ENCODE results near the gene NECTIN4.
A peak's percentile ranks its signal among the peaks of the same experiment; 100 is the strongest.

Gene NECTIN4

DNA sequence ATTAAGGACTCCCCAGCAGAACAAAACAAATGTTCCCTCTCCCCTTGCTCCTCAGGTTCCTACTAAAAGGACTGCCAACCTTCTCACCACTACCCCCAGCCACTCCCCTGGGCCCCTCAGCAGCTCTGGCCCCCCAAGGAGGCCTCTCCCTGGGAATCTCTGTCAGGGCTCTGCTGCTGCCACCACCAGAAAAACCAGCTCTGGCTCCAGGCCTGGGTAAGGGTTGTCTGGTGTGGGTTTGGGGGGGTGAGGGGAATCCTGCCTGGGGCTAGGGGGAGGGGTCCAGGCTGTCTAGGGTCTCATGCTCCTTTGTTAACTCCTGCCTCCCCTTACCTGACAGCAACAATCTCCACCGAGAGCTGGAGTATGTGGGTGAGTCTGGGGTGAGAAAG lies 4.8 kb downstream of the NECTIN4 start:
- no peak overlapping the region for H3K4me3 ChIP-seq (ENCODE audit: low read depth, low read length)
- DNase-seq (ENCODE audit: low read depth), result no peak

DNA sequence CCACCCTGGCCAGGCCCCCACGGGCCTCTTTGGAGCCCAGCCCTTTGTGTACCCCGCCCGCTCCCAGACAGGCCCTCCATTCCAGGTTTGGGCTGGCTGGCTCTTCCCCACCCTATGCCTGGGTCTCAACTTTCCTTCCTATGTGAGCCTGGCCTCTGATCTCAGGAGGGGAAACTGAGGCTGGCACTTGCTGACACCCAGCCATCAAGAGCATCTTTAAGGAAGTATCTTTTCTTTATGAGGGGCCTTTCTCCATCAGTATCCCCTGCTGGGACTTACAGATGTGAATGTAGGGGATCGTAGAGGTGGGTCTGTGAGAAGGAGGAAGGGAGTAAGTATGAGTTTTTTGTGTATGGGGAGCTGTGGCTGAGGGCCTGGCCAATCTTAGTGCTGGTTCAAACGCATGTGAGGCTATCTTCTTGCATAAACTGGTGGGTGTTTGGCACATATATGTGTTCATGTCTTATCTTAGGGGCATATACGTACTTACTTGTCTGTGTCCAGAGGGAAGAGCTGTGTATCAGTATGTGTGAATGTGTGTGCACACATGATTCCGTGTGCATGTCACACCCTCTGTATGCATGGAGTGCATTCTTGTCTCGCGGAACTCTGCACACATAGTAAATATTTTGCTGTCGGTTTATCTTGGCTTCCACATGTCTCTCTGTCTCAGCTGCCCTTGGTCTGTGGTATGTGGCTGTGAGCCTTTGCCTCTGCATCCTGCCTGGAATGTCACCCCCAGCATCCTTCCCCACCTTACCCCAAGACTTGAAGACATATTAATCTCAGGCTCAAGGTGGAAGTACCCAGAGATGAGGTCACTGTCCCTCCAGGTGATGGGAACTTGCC lies 5.4 kb downstream of the NECTIN4 start:
- no peak for DNase-seq (ENCODE audit: low read depth)
- no peak overlapping the region for H3K4me3 ChIP-seq (ENCODE audit: low read depth, low read length)

DNA sequence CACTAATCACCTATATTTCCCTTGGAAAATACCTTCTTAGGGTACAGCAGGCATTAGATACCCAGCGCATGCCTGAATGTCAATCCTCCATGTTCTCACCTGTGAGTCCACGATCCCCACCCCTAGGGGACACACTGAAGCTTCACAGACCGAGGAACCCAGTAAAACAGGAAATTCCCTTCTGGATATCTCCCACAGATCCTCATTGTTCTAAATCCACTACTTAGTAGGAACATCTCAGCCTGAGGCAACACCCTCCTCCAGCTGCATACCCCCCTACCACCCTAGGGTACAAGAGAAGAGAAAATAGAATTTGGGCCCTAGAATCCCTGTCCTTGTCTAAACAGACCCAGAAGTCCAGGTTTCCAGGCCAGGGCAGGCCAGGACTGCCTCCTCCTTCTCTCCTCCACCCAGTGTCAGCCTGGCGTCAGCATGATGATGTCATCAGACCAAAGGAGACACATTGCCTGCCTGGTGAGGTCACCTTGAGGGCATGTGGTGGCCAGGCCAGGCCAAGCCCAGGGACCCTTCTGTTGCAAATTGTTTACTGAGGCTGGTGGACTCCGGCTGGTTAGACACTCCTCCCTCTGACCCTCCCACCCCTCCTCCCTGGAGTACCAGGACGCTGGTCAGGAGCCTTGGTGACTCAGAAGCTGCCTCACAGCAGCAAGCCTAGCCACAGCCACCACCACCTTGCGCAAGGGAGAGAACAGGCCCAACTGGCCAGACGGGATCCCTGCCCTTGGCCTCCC lies 6.2 kb downstream of the NECTIN4 start:
- DNase-seq (ENCODE audit: low read depth), result peak; percentile 61
- H3K4me3 ChIP-seq (ENCODE audit: low read depth, low read length), result no peak overlapping the region

DNA sequence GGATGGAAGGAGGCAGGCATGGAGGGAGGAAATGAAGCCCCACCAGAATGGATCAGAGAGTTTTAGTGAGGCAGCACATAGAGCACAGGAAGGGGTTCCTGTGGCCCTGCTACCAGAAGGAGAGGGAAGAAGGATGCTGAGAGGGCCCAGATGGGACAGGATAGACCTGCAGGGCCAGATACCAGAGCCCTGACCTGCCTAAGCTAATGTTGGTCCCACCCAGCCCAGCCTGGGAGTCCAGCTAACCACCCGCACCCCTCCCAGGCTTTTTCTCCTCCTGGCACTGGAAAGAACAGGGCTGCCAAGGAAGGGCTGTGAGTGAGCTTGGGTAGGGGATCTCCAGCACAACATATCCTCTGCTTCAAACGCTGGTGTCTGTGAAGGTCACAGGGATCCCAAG lies 6.9 kb downstream of the NECTIN4 start:
- H3K4me3 ChIP-seq (ENCODE audit: low read depth, low read length), result no peak overlapping the region
- DNase-seq (ENCODE audit: low read depth), result no peak

DNA sequence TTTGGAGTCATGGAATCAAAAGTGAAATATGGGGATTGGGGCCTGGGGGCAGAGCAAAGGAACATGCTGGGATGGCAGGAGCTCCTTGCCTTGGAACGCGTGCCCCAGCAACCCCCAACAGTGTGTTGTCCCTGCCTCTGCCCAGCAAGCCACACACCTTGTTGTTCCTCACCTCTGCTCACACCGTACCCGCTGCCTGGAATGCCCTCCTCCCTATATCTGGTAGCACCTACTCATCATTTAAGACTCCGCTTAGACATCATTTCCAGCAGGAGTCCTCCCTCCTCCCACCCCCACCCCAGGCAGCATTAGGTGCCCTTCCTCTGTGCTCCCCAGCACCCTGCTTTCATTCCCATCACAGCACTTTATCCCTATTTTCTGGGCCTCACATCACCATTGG lies 7.8 kb downstream of the NECTIN4 start:
- no peak for DNase-seq (ENCODE audit: low read depth)
- no peak overlapping the region for H3K4me3 ChIP-seq (ENCODE audit: low read depth, low read length)

DNA sequence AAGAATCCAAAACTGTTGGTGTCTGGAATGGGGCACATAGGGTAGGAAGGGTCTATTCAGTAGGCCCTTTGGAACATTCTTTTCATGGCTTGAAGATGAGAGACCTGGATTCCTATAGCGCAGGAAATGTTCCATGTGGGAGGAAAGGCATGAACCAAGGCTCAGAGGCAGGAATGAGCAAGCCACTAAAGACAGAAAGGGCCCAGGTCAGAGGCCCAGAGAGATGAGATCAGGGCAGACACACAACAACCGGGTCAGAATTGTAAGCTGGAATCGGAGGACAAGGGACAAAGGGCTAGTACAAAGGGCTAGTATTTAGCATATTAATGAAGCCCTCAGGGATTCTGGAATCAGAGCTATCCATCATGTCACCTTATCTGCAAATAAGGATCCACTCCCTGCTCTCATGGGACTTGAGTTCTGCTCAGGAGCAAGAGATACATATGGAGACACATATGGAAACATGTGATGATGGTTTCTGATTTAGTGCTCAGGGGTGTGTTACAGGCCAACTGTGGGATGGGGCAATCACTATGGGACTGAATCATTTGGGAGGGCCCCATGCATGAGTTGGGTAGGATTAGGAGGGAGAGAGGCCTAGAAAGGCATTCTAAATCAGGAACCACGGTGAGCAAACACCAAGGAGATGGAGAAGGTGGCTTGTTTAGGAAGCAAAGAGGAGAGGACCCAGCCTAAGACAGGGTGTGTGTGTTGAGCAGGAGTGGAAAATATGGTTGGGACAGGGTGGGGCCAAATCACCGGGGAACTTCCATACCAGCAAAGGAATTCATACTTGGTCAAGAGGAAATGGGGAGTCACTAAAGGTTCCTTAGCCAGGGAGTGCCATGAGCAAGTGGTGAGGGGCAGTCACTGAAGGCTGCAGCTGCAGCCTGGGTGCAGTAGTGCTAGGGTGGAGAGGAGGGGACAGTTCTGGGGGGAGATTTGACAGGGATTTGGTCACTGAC lies 8.6 kb downstream of the NECTIN4 start:
- no peak for DNase-seq (ENCODE audit: low read depth)
- H3K4me3 ChIP-seq (ENCODE audit: low read depth, low read length), result no peak overlapping the region

DNA sequence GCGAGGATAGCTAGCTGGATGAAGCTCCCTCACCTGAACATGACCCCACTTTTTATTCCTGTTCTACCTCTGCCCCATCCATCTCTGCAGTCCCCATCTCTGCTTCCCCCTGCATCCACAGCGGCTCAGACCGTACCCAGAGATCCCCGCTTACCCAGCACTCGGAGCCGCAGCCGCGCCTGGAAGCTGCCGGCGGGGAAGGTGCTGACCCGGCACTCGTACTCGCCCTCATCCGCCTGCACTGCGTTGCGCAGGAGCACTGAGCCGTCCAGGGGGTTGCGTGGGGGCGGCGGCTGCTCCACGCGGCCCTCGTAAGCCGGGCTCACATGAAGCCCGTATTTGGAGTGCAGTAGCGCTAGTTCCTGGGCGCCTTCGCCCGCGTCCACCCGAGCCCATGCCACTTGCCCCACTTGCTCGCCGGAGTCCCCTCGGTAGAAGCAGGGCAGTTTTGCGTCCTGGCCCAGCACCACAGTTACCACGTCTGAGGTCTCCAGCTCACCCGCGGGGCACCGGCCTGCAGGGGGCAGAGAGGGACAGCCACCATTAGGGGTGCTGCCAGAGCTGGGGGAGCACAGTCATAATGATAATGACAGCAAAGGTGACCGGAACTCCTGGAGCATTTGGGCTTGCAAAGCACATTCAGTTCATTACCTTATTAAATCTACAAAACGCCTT lies 9.8 kb downstream of the NECTIN4 start:
- DNase-seq (ENCODE audit: low read depth), result no peak
- no peak overlapping the region for H3K4me3 ChIP-seq (ENCODE audit: low read depth, low read length)

DNA sequence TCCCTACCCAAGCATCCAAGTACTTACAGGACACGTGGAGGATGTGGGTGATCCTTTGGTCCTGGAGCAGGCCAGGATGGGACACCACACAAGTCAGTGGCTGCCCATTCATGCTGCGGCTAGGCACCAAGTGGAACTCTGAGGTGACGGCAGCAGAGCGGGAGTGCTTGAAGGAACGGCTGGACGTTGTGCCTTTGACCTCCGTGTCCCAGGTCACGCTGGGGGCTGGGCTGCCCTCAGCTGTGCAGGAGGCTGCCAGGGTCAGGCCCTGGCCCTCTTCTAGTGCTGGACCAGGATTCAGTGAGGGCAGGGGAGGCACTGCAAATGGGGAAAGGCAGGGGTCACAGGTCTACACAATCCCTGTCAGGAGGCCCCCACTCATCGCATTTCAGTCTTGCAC lies 11.9 kb downstream of the NECTIN4 start:
- H3K4me3 ChIP-seq (ENCODE audit: low read depth, low read length), result no peak overlapping the region
- no peak for DNase-seq (ENCODE audit: low read depth)

DNA sequence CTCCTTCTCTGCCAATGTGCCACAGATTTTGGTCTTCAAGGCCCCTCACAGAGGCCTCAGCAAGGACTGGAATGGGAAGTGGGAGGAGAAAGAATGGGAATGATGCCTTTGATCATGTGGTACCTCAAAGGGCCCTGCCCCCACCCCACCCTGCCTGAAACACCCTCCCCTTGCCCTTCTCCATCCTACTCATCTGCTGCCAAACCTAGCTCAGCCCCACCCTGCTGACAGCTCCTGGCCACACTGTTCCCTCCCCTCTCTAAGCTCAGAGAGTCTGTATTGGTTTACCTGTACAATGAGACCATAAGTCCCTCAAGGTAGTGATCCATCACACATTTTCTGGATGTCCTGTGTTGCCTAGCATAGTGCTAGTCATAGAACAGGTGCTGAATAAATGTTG lies 12.9 kb downstream of the NECTIN4 start:
- no peak overlapping the region for H3K4me3 ChIP-seq (ENCODE audit: low read depth, low read length)
- no peak for DNase-seq (ENCODE audit: low read depth)

DNA sequence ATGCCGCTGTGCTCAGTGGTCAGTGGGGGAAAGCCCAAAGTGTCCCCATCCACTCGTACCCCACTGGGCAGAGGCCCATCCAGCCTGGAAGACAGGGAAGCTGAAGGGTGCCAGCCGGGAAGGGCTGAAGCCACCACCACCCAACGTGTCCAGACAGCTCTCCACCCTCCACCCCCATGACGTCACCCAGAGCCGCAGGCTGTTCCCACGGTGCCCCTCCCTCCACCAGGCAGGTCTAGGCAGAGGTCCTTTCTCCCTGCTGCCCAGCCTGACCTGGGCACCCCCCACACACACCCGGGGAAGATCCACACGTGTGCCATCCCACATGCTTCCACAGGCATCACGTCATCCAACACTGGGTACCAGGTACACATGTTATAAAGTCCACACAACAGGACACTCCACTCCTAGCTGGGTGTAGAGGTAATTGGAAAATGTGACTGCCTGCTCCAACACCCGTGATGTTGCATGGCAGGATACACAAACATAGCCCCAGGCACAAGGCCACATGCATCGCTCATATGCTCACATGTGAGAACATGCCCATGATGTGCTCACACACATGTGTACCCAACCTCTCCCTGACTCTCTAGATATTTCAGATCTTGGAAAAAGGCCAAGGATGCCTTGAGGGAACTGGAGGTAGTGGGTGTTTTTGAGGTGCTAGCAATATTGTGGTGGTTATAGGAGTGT lies 14.5 kb downstream of the NECTIN4 start:
- no peak overlapping the region for H3K4me3 ChIP-seq (ENCODE audit: low read depth, low read length)
- DNase-seq (ENCODE audit: low read depth), result no peak

DNA sequence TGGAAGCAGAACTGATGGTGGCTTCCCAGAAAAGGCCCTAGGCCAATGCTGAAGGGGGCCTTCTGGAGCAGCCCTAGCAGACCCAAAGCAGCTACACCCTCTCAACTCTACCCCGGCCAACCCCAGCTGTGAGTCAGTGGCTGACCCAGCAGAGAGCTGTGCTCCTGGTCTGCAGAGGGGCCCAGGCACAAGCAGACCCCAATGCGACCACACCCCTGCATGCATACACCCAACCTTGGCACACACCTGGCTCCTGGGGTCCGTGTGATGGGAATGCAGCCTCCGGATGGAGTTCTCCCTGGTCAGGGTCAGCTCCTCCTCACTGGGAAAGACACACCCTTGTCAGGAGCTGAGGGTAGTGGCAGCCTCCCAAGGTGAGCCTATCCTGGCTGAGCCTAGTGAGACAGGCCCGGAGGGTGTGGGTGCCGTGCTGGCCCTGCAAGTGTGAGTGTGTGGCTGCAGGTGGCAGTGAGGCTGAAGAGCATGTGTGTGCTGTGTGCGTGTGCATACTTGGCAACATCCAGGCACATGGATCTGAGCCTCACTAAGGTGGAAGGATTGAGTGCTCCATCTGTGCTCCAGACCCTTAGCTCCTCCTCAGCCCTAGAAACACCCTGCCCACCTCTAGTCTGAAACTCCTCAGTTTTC lies 15.8 kb downstream of the NECTIN4 start:
- no peak for DNase-seq (ENCODE audit: low read depth)
- H3K4me3 ChIP-seq (ENCODE audit: low read depth, low read length), result no peak overlapping the region

DNA sequence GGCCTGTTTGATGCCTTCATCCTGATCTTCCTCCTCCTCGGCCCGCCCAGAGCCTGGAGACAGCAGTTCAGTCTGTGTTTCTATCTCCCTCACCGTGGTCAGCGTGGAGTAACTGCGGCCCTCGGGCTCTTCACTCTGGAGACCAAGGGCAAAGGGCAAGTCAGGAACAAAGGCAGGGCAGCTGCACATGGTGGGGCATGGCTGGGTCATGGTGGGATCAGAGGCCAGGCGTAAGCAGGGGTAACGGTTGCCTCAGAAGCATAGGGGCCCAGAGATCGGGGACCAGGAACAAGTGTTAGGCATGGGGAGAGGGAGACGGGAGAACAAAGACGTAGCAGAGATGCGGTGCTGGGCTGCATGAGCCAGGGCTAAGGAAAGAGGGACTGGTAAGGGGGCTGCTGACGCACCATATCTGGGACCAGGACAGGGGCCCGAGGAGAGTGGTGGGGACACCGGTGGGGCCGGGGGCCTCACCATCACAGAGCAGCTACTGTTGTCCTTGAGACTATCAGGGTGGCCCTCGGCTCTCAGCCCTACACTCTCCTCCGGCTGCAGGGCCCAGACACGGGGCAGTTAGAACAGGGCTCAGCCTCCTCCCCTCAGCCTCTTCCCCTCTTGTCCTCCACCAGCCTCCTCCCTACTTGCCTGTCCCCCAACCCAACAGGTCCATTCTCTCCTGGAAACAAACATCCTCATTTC lies 16.5 kb downstream of the NECTIN4 start:
- H3K4me3 ChIP-seq (ENCODE audit: low read depth, low read length), result no peak overlapping the region
- DNase-seq (ENCODE audit: low read depth), result no peak

DNA sequence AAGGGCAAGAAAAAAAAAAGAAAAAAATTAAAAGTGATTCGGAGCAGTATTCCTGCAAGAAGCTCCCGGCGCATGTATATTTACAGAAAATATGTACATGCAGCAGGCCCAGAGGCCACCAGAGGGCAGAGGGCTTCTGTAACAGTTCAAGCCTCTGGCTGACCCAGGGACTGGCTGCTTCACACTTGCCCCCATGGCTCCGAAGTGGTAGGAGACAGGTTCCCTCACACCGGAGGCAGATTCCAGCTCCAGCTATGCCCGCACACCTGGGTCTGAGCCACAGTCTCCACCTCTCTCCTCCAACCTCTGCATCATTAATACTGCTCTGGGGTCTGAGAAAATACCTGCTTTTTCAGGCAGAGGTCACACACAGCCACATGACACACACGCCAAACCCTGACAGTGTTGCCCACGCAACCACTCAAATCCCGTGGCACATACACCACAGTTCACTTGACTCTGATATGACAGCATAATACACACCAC lies 17.4 kb downstream of the NECTIN4 start:
- no peak overlapping the region for H3K4me3 ChIP-seq (ENCODE audit: low read depth, low read length)
- no peak for DNase-seq (ENCODE audit: low read depth)

DNA sequence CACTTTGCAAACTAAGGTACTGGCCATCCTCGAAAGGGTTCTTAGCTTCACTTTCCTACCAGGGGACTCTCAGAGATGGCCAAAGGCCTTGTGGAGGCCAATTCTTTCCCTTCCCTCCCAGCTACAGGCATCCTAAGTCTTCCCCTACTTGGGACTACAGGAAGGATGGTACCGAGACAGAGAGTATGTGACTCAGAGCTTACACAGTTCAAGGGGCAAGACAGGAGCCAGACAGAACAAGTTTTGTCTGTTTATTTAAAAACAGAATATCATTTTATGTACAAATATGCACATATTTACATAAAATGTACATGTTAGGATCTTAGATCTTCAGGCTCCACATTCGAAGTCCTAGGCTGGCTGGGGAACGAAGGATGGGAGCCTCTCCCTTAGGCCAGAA lies 18.6 kb downstream of the NECTIN4 start:
- no peak for DNase-seq (ENCODE audit: low read depth)
- no peak overlapping the region for H3K4me3 ChIP-seq (ENCODE audit: low read depth, low read length)

DNA sequence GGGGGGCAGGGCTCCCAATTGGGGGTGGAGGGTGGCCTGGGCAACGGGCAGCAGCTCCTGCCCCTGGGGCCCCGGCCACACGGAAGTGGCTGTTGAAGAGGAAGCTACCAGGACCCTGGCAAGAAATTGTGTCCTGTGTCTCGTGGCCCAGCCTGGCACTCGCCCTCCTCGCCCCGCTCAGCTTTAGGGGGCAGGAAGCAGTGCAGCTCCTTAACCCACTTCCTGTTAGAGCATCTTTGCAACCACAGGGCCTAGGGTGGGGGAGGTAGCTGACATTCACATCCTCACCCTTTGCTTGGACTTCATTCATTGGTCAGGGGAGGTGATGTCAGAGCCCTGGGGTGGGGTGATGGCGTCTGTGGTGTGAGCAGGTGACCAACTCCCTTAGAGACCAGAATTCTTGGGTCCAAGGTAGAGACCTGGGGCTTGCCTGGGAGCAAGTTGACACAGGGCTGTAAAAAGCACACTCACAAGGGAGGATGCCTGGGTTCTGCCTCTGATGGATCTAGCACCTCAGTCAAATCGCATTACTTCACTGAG lies 19.6 kb downstream of the NECTIN4 start, which contains the start of gene ARHGAP30:
ARHGAP30 (minus strand) TSS at position 161 of the 540 bp plus-strand sequence. CDS start 267 bp downstream, outside the sequence.
- H3K4me3 ChIP-seq (ENCODE audit: low read depth, low read length), result no peak within 1 kb of the TSS
- DNase-seq (ENCODE audit: low read depth), result no peak

DNA sequence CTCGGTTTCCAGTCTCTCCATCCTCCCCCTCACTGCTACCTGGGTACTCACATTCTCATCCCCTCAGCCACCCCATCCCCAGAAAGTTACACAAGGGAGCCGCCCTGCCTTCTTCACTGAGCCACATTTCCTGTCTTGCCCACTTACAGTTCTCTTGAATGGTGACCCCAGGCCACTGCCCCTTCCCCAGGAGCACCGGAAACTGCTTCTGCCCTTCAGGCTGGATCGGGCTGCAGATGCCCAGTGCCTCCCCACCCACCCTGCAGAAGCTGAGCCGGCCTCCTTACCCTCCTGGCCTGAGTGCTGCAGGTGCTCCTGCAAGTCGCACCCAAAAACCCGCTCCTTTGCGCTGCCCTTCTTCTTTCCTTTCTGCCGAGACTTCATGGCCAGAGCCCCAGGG lies 20.1 kb downstream of the NECTIN4 start:
- H3K4me3 ChIP-seq (ENCODE audit: low read depth, low read length), result no peak overlapping the region
- no peak for DNase-seq (ENCODE audit: low read depth)

All from skeletal muscle cell (primary cell).